HepG2 (cell line): ENCODE data around the gene ARL8A. TPM values are rescaled to one million over a fixed set of nuclear protein-coding genes. Genes with fewer than 3 reads are reported as not detected.

Experiments
- ATF1 ChIP-seq: IDR thresholded peaks from 2 replicates; pipeline ENCODE4 v1.6.1; 2016; ENCODE audit warnings: mild to moderate bottlenecking, control low read depth
- HINFP ChIP-seq: sonication (generic); formaldehyde crosslinking; IDR thresholded peaks from 2 replicates; pipeline ENCODE4 v1.4.0; 2020; ENCODE audit warnings: low read depth, mild to moderate bottlenecking, missing genetic modification reagents
- HNF4G ChIP-seq, 2 experiments: sonication (generic) in 1 of 2; formaldehyde crosslinking in 1 of 2; IDR thresholded peaks; 2 replicates each; pipeline versions ENCODE4 v1.4.0 to v1.6.1; 2011 to 2020; ENCODE audit warnings: borderline replicate concordance in 2 of 2, low read depth in 2 of 2, mild to moderate bottlenecking in 2 of 2, low read length in 1 of 2, missing genetic modification reagents in 1 of 2, moderate library complexity in 1 of 2
- MLX ChIP-seq: IDR thresholded peaks from 2 replicates; pipeline ENCODE4 v1.6.1; 2016
- MTA1 ChIP-seq: sonication (generic); formaldehyde crosslinking; IDR thresholded peaks from 2 replicates; pipeline ENCODE4 v1.4.0; 2020; ENCODE audit warnings: missing genetic modification reagents, mild to moderate bottlenecking, borderline replicate concordance
- PAWR ChIP-seq: sonication (generic); formaldehyde crosslinking; IDR thresholded peaks from 2 replicates; pipeline ENCODE4 v1.4.0; 2020; ENCODE audit warnings: missing genetic modification reagents, mild to moderate bottlenecking, borderline replicate concordance
- RFXANK ChIP-seq: IDR thresholded peaks from 2 replicates; pipeline ENCODE4 v1.6.1; 2016
- SETDB1 ChIP-seq: sonication (generic); formaldehyde crosslinking; IDR thresholded peaks from 2 replicates; pipeline ENCODE4 v1.5.1; 2020; ENCODE audit warnings: missing genetic modification reagents, mild to moderate bottlenecking, borderline replicate concordance
- SIN3B ChIP-seq: fragments of 150-350 bp; IDR thresholded peaks from 2 replicates; pipeline ENCODE4 v1.6.1; 2014; ENCODE audit warnings: low read length
- SOX13 ChIP-seq, 3 experiments: fragments of 450-650 bp in 1 of 3; sonication (generic) in 1 of 3; formaldehyde crosslinking in 1 of 3; IDR thresholded peaks in 2 of 3; conservative IDR thresholded peaks in 1 of 3; 2 replicates each; pipeline versions ENCODE4 v1.5.0 to v1.6.1; 2016 to 2020; ENCODE audit warnings: antibody characterized with exemption in 1 of 3, mild to moderate bottlenecking in 1 of 3, missing compliant biosample characterization in 1 of 3, missing genetic modification reagents in 1 of 3, moderate library complexity in 1 of 3
- TCF7 ChIP-seq: sonication (generic); IDR thresholded peaks from 2 replicates; pipeline ENCODE4 v1.6.1; 2016; ENCODE audit warnings: antibody characterized with exemption, low read depth
- TERF1 ChIP-seq: sonication (generic); formaldehyde crosslinking; IDR thresholded peaks from 2 replicates; pipeline ENCODE4 v1.8.0; 2022; ENCODE audit warnings: mild to moderate bottlenecking, missing genetic modification reagents, moderate library complexity
- ZNF121 ChIP-seq: sonication (generic); formaldehyde crosslinking; IDR thresholded peaks from 2 replicates; pipeline ENCODE4 v1.5.0; 2020; ENCODE audit warnings: mild to moderate bottlenecking, missing genetic modification reagents
- ZNF180 ChIP-seq: sonication (generic); formaldehyde crosslinking; IDR thresholded peaks from 2 replicates; pipeline ENCODE4 v1.4.0; 2020; ENCODE audit warnings: low read depth, missing genetic modification reagents, borderline replicate concordance
- ZNF331 ChIP-seq: sonication (generic); formaldehyde crosslinking; IDR thresholded peaks from 2 replicates; pipeline ENCODE4 v1.4.0; 2020; ENCODE audit warnings: missing genetic modification reagents
- ZNF710 ChIP-seq: sonication (generic); formaldehyde crosslinking; IDR thresholded peaks from 2 replicates; pipeline ENCODE4 v1.5.0; 2020; ENCODE audit warnings: mild to moderate bottlenecking, missing genetic modification reagents, borderline replicate concordance
- polyA plus RNA-seq, 8 experiments: library from polyadenylated mRNA; depleted of rRNA in 3 of 8; stranded (reverse) in 7 of 8; unstranded in 1 of 8; fragments of >200 nt; fragmentation: Illumina TruSeq in 4 of 8; extraction: Trizol in 4 of 8; gene quantifications; 2 replicates each; pipeline versions ENCODE4 v1.2.1 to v1.2.3, GENCODE V29; 2011 to 2016; ENCODE audit warnings: low read depth in 4 of 8, missing spikeins in 1 of 8, mixed read lengths in 1 of 8; ENCODE audit not compliant: insufficient read depth in 1 of 8
- total RNA-seq, 5 experiments: library from RNA; depleted of rRNA; stranded (reverse); fragments of >200 nt; fragmentation: Illumina TruSeq; extraction: Trizol; gene quantifications; 2 replicates each; pipeline ENCODE4 v1.2.3, GENCODE V29; 2016; ENCODE audit warnings: low read depth in 1 of 5
- TF ChIP-seq, protein P1 (sequence below): sonication (generic); formaldehyde crosslinking; IDR thresholded peaks from 2 replicates; pipeline ENCODE4 v1.4.0; 2020; ENCODE audit warnings: missing genetic modification reagents, mild to moderate bottlenecking, borderline replicate concordance
- TF ChIP-seq, protein P2 (sequence below): sonication (generic); formaldehyde crosslinking; IDR thresholded peaks from 2 replicates; pipeline ENCODE4 v1.5.0; 2020; ENCODE audit warnings: missing genetic modification reagents

Gene ARL8A
- total and polyA plus RNA-seq, 2 of the 13 experiments (the other 11 are each of a cell fraction or from before 2014, with no cell fraction given) = 2.7 to 23.4 TPM

DNA sequence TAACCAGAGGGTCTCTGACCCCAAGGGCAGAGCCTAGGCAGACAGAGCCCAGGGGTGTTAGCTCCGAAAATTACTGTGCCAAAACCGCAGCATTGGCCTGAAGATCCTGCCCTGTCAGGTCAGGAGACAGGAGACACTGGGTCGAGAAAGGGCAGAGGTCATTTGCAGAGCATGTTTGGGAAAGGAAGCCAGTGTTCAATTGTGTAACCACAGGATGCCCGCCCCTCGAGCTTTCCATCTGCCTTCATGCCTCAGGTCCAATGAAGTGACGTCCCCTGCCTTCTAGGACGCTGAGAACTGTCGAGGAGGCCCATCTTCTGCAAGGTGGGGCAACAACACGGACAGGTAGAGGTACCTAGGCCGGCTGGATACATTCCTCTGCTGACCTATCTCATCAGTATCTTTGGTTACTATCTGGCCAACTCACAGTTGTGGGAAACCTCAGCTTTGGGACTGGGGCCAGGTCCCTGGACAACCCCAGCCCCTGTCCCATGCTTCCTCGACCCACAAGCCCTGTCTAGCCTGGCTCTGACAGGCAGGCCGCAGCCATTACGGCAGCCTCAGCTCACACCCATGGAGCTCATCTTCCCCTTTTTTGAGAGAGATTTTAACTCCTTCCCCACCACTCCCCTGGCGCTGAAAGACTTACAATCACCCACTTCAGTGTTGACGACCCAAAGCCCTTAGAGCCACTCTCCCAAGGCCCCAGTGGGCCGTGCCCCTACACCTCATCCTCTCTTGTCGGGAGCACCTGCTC lies 1.3 kb downstream of the ARL8A start (continued):
- TF ChIP-seq HINFP (CRISPR knock-in tag) = 0 out of 2 replicates have a peak, but pooled peaks have one; percentile 57
- no peak for TF ChIP-seq ZNF710 (CRISPR knock-in tag)
- no peak for TF ChIP-seq ZNF121 (CRISPR knock-in tag)
- TF ChIP-seq SIN3B = no peak
- TF ChIP-seq TERF1 (CRISPR knock-in tag) = no peak
- TF ChIP-seq SETDB1 (CRISPR knock-in tag) = no peak
- TF ChIP-seq SOX13 (IDR thresholded peaks at IDR 0.05) = no peak
- TF ChIP-seq SOX13 (CRISPR knock-in tag; conservative IDR thresholded peaks at IDR 0.05 in 1 of 2, IDR thresholded peaks at IDR 0.05 in 1 of 2) = peak in 1 of 2 experiments; percentile 71; a peak in 2 of 4 replicates
- TF ChIP-seq TCF7 = no peak
- 0 out of 2 replicates have a peak, but pooled peaks have one; percentile 23 for TF ChIP-seq ATF1
- TF ChIP-seq MLX = no peak
- TF ChIP-seq, protein P1, sequence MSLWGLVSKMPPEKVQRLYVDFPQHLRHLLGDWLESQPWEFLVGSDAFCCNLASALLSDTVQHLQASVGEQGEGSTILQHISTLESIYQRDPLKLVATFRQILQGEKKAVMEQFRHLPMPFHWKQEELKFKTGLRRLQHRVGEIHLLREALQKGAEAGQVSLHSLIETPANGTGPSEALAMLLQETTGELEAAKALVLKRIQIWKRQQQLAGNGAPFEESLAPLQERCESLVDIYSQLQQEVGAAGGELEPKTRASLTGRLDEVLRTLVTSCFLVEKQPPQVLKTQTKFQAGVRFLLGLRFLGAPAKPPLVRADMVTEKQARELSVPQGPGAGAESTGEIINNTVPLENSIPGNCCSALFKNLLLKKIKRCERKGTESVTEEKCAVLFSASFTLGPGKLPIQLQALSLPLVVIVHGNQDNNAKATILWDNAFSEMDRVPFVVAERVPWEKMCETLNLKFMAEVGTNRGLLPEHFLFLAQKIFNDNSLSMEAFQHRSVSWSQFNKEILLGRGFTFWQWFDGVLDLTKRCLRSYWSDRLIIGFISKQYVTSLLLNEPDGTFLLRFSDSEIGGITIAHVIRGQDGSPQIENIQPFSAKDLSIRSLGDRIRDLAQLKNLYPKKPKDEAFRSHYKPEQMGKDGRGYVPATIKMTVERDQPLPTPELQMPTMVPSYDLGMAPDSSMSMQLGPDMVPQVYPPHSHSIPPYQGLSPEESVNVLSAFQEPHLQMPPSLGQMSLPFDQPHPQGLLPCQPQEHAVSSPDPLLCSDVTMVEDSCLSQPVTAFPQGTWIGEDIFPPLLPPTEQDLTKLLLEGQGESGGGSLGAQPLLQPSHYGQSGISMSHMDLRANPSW (CRISPR knock-in tag) = no peak; the same call in 1 of the 2 replicates
- TF ChIP-seq, protein P2, sequence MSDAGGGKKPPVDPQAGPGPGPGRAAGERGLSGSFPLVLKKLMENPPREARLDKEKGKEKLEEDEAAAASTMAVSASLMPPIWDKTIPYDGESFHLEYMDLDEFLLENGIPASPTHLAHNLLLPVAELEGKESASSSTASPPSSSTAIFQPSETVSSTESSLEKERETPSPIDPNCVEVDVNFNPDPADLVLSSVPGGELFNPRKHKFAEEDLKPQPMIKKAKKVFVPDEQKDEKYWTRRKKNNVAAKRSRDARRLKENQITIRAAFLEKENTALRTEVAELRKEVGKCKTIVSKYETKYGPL (CRISPR knock-in tag) = peak; percentile 52; the same call in 1 of the 2 replicates
- TF ChIP-seq ZNF180 (CRISPR knock-in tag) = no peak
- no peak for TF ChIP-seq MTA1
- no peak for TF ChIP-seq RFXANK (CRISPR knock-in tag)
- TF ChIP-seq ZNF331 (CRISPR knock-in tag) = peak; percentile 71; the same call in 1 of the 2 replicates
- no peak for TF ChIP-seq PAWR (CRISPR knock-in tag)
- TF ChIP-seq HNF4G (IDR thresholded peaks at IDR 0.05; ENCODE audit: borderline replicate concordance, low read depth, low read length) = peak; percentile 61; the same call in 1 of the 2 replicates
- TF ChIP-seq HNF4G (CRISPR knock-in tag; IDR thresholded peaks at IDR 0.05; ENCODE audit: borderline replicate concordance, low read depth) = no peak; the same call in 1 of the 2 replicates
